BLaER1 (cell line): ENCODE data around the gene SYT7.
"Not testable (repeated sequence)": the region's sequence is repeated elsewhere in the genome, so short reads cannot be mapped to it uniquely, and the experiment has no call there.

Experiments used
- H3K27ac ChIP-seq: shearing (Covaris generic); formaldehyde crosslinking; 2 replicates; pipeline ENCODE4 v1.8.1; 2022
- H3K27me3 ChIP-seq: shearing (Covaris generic); formaldehyde crosslinking; 2 replicates; pipeline ENCODE4 v1.8.1; 2022
- H3K36me3 ChIP-seq: shearing (Covaris generic); formaldehyde crosslinking; 2 replicates; pipeline ENCODE4 v1.8.1; 2022
- H3K4me1 ChIP-seq: shearing (Covaris generic); formaldehyde crosslinking; 2 replicates; pipeline ENCODE4 v1.8.1; 2022
- H3K4me2 ChIP-seq: shearing (Covaris generic); formaldehyde crosslinking; 2 replicates; pipeline ENCODE4 v1.8.1; 2022
- H3K4me3 ChIP-seq: shearing (Covaris generic); formaldehyde crosslinking; 2 replicates; pipeline ENCODE4 v1.8.1; 2022
- H3K9ac ChIP-seq: shearing (Covaris generic); formaldehyde crosslinking; 2 replicates; pipeline ENCODE4 v1.8.1; 2022
- H3K9me3 ChIP-seq: shearing (Covaris generic); formaldehyde crosslinking; 2 replicates; pipeline ENCODE4 v1.8.1; 2022
- H4K20me1 ChIP-seq: shearing (Covaris generic); formaldehyde crosslinking; 2 replicates; pipeline ENCODE4 v1.8.1; 2022
- Cebpa-rat ChIP-seq: shearing (Covaris generic); IDR thresholded peaks from 2 replicates; pipeline ENCODE4 v1.8.1; 2022

The SYT7 gene

DNA sequence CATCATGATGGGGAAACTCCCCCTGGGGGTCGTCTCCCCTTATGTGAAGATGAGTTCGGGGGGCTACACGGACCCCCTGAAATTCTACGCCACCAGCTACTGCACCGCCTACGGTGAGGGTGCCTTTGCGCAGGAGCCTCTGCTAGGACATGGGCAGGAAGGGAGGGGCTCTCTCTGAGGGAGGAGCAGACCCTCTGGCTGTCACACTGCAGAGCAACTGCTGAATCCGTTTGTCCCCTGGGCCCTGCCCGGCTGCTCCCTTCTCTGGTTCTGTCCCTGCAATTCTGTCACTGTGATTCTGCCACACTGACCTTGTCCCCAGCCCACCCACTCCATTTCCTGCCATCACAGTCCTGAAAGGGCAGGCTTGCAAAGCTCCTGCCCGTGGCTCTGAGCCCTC is 99.1 kb downstream of the SYT7 start:
- H3K4me2 ChIP-seq, result peak overlapping the region; percentile 83
- H3K4me3 ChIP-seq, result no peak overlapping the region
- peaks cover 40% of the 10 kb centered on the region for H4K20me1 ChIP-seq
- H3K4me1 ChIP-seq, result peaks cover 36% of the 10 kb centered on the region
- H3K36me3 ChIP-seq, result no peaks in the 10 kb centered on the region
- TF ChIP-seq Cebpa-rat, result no peak
- no peaks in the 10 kb centered on the region for H3K27me3 ChIP-seq
- no peaks in the 10 kb centered on the region for H3K9me3 ChIP-seq
- no peak overlapping the region for H3K27ac ChIP-seq
- peak overlapping the region; percentile 16; the same call in 1 of the 2 replicates for H3K9ac ChIP-seq

GRCh38 chr11:61480994-61481335 is 99.9 kb downstream of the SYT7 start:
- Histone ChIP-seq H3K36me3 (no peaks in the 10 kb centered on the region), H3K4me2 (peak overlapping the region; percentile 83), H3K9ac (no peak overlapping the region), H3K27ac (no peak overlapping the region), H3K4me1 (peaks cover 33% of the 10 kb centered on the region), H3K9me3 (no peaks in the 10 kb centered on the region), H3K27me3 (no peaks in the 10 kb centered on the region), H4K20me1 (peaks cover 40% of the 10 kb centered on the region), H3K4me3 (no peak overlapping the region)
- TF ChIP-seq Cebpa-rat, result no peak

- no peaks in the 10 kb centered on the region for H3K9me3 ChIP-seq
- H3K4me2 ChIP-seq, result peak overlapping the region; percentile 83
- H3K4me1 ChIP-seq, result peaks cover 31% of the 10 kb centered on the region
- no peaks in the 10 kb centered on the region for H3K36me3 ChIP-seq
- peaks cover 40% of the 10 kb centered on the region for H4K20me1 ChIP-seq
- H3K27me3 ChIP-seq, result no peaks in the 10 kb centered on the region
- no peak overlapping the region for H3K27ac ChIP-seq
- no peak overlapping the region for H3K4me3 ChIP-seq
- H3K9ac ChIP-seq, result no peak overlapping the region
- TF ChIP-seq Cebpa-rat, result no peak
Observed at GRCh38 chr11:61480261-61480993, 100.4 kb downstream of the SYT7 start.

GRCh38 chr11:61479360-61480058 is 101.4 kb downstream of the SYT7 start:
- not testable (repeated sequence) for H3K9ac ChIP-seq, H3K4me3 ChIP-seq, H3K36me3 ChIP-seq, H3K4me2 ChIP-seq, H3K27ac ChIP-seq, H3K9me3 ChIP-seq, H3K27me3 ChIP-seq
- Histone ChIP-seq H3K4me1 (peaks cover 31% of the 10 kb centered on the region), H4K20me1 (peaks cover 47% of the 10 kb centered on the region)

GRCh38 chr11:61477727-61478148 is 103.1 kb downstream of the SYT7 start:
- Histone ChIP-seq H3K4me2 (0 out of 2 replicates have a peak overlapping the region, but pooled peaks have one; percentile 35), H3K4me3 (no peak overlapping the region), H3K27me3 (no peaks in the 10 kb centered on the region), H3K9me3 (no peaks in the 10 kb centered on the region), H3K27ac (no peak overlapping the region), H3K9ac (no peak overlapping the region), H4K20me1 (peaks cover 47% of the 10 kb centered on the region), H3K36me3 (0 out of 2 replicates have a peak, but pooled peaks cover 15% of the 10 kb centered on the region), H3K4me1 (peaks cover 31% of the 10 kb centered on the region)
- no peak for TF ChIP-seq Cebpa-rat

- Histone ChIP-seq H3K36me3 (0 out of 2 replicates have a peak, but pooled peaks cover 18% of the 10 kb centered on the region), H3K27me3 (no peaks in the 10 kb centered on the region), H4K20me1 (peaks cover 41% of the 10 kb centered on the region), H3K4me3 (no peak overlapping the region), H3K4me2 (no peak overlapping the region), H3K27ac (no peak overlapping the region), H3K4me1 (peaks cover 25% of the 10 kb centered on the region), H3K9me3 (no peaks in the 10 kb centered on the region), H3K9ac (no peak overlapping the region)
- no peak for TF ChIP-seq Cebpa-rat
Observed at GRCh38 chr11:61477126-61477525, 103.8 kb downstream of the SYT7 start.

DNA sequence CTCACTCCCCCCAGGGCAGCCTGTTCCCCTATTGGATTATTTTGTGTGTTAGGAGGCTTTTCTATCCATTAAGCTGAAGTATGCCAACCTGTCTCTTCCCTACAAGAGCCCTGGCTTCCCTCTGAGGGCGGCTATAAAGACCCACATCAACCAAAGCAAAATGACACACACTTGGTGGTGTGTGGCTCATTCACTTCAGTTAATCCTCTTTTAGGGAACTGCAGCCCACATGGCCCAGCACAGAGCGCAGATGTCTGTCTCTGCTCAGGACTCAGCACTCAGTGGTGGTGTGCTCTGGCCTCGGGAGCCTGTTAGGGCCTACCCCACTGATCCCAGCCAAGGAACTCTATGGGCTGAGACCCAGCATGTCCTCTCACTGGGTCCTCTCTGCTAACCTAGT is 104.5 kb downstream of the SYT7 start:
- Histone ChIP-seq H3K9me3 (no peaks in the 10 kb centered on the region), H4K20me1 (peaks cover 36% of the 10 kb centered on the region), H3K4me1 (peaks cover 17% of the 10 kb centered on the region), H3K27me3 (no peaks in the 10 kb centered on the region), H3K4me2 (no peak overlapping the region), H3K27ac (no peak overlapping the region), H3K9ac (no peak overlapping the region), H3K36me3 (0 out of 2 replicates have a peak, but pooled peaks cover 18% of the 10 kb centered on the region), H3K4me3 (no peak overlapping the region)
- TF ChIP-seq Cebpa-rat, result no peak

DNA sequence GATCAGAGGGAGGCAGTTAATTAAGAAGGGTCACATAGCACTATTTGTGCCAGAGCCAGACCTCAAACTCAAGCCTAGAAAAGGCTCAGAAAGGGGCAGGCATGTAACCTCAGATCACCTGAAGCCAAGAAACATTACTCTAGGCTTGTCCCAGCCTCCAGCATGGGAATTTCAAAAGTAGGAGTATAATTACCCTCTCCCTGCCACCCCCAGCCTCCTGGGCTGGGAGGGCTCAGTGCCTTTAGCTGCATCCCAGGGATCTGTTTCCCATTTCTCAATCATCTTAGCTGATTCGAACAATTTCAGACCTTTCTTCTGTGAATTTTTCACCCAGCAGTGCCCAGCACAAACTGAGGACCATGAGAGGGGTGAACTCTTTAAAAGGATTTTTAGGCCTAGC is 105.4 kb downstream of the SYT7 start:
- Histone ChIP-seq H3K9me3 (no peaks in the 10 kb centered on the region), H4K20me1 (peaks cover 26% of the 10 kb centered on the region), H3K27ac (no peak overlapping the region), H3K4me2 (no peak overlapping the region), H3K36me3 (peaks cover 27% of the 10 kb centered on the region), H3K4me3 (no peak overlapping the region), H3K4me1 (peaks cover 8% of the 10 kb centered on the region), H3K27me3 (no peaks in the 10 kb centered on the region), H3K9ac (no peak overlapping the region)
- TF ChIP-seq Cebpa-rat, result no peak

- Histone ChIP-seq H3K36me3 (peaks cover 39% of the 10 kb centered on the region), H3K9ac (0 out of 2 replicates have a peak overlapping the region, but pooled peaks have one; percentile 19), H3K4me2 (no peak overlapping the region), H3K27ac (no peak overlapping the region), H3K9me3 (no peaks in the 10 kb centered on the region), H4K20me1 (peaks cover 19% of the 10 kb centered on the region), H3K27me3 (no peaks in the 10 kb centered on the region), H3K4me3 (no peak overlapping the region), H3K4me1 (peaks cover 5% of the 10 kb centered on the region; the same call in 1 of the 2 replicates)
- no peak for TF ChIP-seq Cebpa-rat
Observed at GRCh38 chr11:61474013-61474643, 106.7 kb downstream of the SYT7 start.
